Caco-2 (cell line): ENCODE measurements around the gene EPS8L2. TPM values are rescaled to one million over a fixed set of nuclear protein-coding genes. Genes with fewer than 3 reads are reported as not detected.

Source experiments
- BruUV-seq: library from RNA; stranded (reverse); fragments of 400-500 nt; replicated peaks from 2 replicates; lab custom pipeline; 2021; lab: Mats Ljungman, UMichigan
- CTCF ChIA-PET: fragments of 300-600 bp; sonication (Branson Sonifier 250); formaldehyde crosslinking; loops from one replicate; lab custom pipeline; 2022; ENCODE audit warnings: antibody characterized with exemption; lab: Charles Lee
- POLR2A ChIA-PET: fragments of 300-600 bp; sonication (Branson Sonifier 250); formaldehyde crosslinking; loops from one replicate; lab custom pipeline; 2022; ENCODE audit warnings: antibody characterized with exemption; lab: Charles Lee
- DNase-seq, 2 experiments: peaks; one replicate each; pipeline versions ENCODE4 v3.0.0 to v3.0.0-alpha.2; 2020 to 2022
- H3K27me3 ChIP-seq: replicated peaks from 2 replicates; pipeline ENCODE4 v1.6.0; 2011; ENCODE audit warnings: low read length; ENCODE audit not compliant: control insufficient read depth, insufficient read depth
- H3K36me3 ChIP-seq: 2 replicates; pipeline ENCODE4 v1.5.1; 2011; ENCODE audit warnings: low read length; ENCODE audit not compliant: control insufficient read depth, insufficient read depth
- H3K4me1 ChIP-seq: fragments of 250-450 bp; sonication (Bioruptor Pico); 2 replicates; pipeline ENCODE4 v1.5.1; 2020; ENCODE audit warnings: mild to moderate bottlenecking
- H3K4me3 ChIP-seq: 2 replicates; pipeline ENCODE4 v1.5.1; 2011; ENCODE audit warnings: low read depth, mild to moderate bottlenecking, control low read depth, low read length
- H3K9me3 ChIP-seq: fragments of 250-450 bp; sonication (Bioruptor Pico); 2 replicates; pipeline ENCODE4 v1.5.1; 2020; ENCODE audit warnings: mild to moderate bottlenecking, moderate library complexity
- H3K27ac Mint-ChIP-seq: one replicate; pipeline ENCODE4 v1.8.0; 2022; ENCODE audit warnings: mixed read lengths; ENCODE audit not compliant: unreplicated experiment
- H3K27me3 Mint-ChIP-seq: one replicate; pipeline ENCODE4 v1.8.0; 2022; ENCODE audit warnings: mixed read lengths; ENCODE audit not compliant: insufficient read depth, unreplicated experiment
- H3K36me3 Mint-ChIP-seq: one replicate; pipeline ENCODE4 v1.8.0; 2022; ENCODE audit warnings: mild to moderate bottlenecking, mixed read lengths; ENCODE audit not compliant: insufficient read depth, unreplicated experiment
- H3K4me1 Mint-ChIP-seq: one replicate; pipeline ENCODE4 v1.8.0; 2022; ENCODE audit warnings: low read depth, mixed read lengths; ENCODE audit not compliant: unreplicated experiment
- H3K4me3 Mint-ChIP-seq: one replicate; pipeline ENCODE4 v1.8.0; 2022; ENCODE audit warnings: mild to moderate bottlenecking, moderate library complexity, mixed read lengths; ENCODE audit not compliant: unreplicated experiment
- H3K9me3 Mint-ChIP-seq: one replicate; pipeline ENCODE4 v1.8.0; 2022; ENCODE audit warnings: mixed read lengths; ENCODE audit not compliant: unreplicated experiment
- intact Hi-C: fragments of 100-400 bp; cut with micrococcal nuclease; formaldehyde crosslinking; loops from one replicate; pipeline ENCODE4 v1.10.0; 2022; ENCODE audit not compliant: unreplicated experiment
- total RNA-seq: library from RNA; stranded (reverse); gene quantifications from 2 replicates; pipeline ENCODE4 v1.2.3, GENCODE V29; 2022
- TF ChIP-seq, protein P1 (sequence below), 2 experiments: fragments of 200-600 bp in 1 of 2; IDR thresholded peaks; 1 replicate in 1 of 2; 2 replicates in 1 of 2; pipeline versions ENCODE4 v1.5.1 to v1.8.0; 2011 to 2022; ENCODE audit warnings: antibody characterized with exemption in 1 of 2, control low read depth in 1 of 2, inconsistent platforms in 1 of 2, low read depth in 1 of 2, low read length in 1 of 2, mild to moderate bottlenecking in 1 of 2, moderate library complexity in 1 of 2; ENCODE audit not compliant: insufficient read depth in 1 of 2, severe bottlenecking in 1 of 2, unreplicated experiment in 1 of 2

The EPS8L2 gene
- total RNA-seq, 1 experiment from 2014 or later: 224 TPM

DNA sequence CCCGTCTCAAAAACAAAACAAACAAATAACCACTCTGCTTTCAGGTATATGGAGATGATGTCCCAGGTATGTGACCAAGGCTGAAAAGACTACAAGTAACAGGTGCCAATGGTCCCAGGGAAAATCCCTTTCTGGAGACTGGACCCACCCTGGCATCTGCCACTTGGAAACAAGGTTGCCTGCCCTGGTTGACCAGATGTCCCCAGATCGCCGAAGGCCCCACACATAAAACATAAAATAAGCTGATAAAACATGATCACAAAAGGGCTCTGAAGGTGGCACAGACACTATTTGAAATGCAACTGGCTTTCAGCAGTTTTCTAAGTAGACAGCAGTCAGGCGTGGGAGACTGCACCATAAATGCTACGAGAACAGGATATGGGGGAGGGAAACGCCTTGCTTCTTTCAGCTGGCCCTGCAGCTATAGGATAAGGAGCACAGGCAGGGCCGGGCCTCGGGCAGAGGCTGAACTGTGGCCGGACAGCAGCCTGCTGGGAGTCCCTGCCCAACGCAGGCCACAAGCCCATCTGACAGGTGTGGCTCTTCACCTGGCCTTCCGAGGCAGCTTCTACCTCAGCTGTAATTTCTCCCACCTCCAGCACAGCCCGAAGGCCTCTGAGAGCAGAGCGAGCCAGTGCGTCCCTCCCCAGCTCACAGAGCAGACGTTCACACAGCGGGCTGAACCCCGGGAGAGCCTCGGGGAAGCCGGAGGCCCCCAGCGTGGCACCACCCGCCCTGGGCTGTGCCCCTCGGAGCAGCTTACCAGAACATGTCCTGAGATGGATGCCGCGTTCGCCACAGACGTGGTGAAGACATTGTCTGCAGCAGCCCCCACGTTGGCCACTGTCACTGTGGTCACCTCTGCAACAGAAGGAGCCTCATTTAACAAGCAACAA, 15.0 kb upstream of the EPS8L2 start:
- H3K4me1 Mint-ChIP-seq: peaks cover 15% of the 10 kb centered on the region
- no peak overlapping the region for H3K27ac Mint-ChIP-seq
- H3K4me3 Mint-ChIP-seq: no peak overlapping the region

DNA sequence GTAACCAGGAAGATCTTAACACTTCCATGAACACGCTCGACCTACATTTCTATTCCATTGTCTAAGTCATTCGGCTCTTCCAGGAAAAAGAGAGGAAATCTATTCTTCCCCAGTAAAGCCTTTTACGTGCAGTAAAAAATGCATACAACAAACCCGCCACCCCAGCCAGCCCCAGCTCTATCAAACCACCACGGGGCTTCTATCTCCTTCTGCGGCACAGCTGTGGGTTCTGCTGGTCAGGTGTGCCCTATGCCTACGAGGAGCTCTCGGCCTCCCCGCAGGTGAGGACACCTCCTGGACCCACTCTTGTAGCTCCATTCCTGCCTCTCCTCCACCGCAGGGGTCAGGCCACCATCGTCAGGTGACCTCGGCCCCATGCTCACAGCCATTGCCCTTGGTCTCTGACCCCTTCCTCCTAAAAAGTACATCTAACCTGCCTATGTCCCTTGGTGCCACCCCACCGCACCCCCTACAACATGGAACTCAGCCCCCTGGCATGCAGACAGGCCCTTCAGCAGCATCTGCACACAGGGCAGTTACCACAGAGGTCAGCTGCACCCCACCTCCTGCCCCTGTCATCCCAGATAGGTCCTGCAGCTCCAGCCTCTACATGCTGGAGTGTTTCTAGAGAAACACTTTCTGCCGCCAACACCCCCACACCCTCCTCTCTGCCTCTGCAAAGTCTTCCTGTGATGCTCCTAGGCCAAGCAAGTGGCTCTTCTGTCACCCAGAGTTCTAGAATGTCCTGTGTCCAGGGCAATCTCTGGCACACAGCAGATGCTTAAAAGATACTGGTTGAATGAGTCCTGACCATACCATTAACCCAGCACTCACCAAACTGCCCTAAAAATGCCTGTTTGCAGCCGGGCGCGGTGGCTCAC, 14.1 kb upstream of the EPS8L2 start:
- TF ChIP-seq, protein P1, sequence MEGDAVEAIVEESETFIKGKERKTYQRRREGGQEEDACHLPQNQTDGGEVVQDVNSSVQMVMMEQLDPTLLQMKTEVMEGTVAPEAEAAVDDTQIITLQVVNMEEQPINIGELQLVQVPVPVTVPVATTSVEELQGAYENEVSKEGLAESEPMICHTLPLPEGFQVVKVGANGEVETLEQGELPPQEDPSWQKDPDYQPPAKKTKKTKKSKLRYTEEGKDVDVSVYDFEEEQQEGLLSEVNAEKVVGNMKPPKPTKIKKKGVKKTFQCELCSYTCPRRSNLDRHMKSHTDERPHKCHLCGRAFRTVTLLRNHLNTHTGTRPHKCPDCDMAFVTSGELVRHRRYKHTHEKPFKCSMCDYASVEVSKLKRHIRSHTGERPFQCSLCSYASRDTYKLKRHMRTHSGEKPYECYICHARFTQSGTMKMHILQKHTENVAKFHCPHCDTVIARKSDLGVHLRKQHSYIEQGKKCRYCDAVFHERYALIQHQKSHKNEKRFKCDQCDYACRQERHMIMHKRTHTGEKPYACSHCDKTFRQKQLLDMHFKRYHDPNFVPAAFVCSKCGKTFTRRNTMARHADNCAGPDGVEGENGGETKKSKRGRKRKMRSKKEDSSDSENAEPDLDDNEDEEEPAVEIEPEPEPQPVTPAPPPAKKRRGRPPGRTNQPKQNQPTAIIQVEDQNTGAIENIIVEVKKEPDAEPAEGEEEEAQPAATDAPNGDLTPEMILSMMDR (IDR thresholded peaks at IDR 0.05; ENCODE audit: insufficient read depth in 1 of 2, low read depth in 1 of 2, low read length in 1 of 2, severe bottlenecking in 1 of 2, unreplicated experiment in 1 of 2): no peak
- peaks cover 15% of the 10 kb centered on the region for H3K4me1 Mint-ChIP-seq
- BruUV-seq: no TSS peak
- Histone ChIP-seq H3K36me3 (peaks cover 4% of the 10 kb centered on the region; the same call in 1 of the 2 replicates), H3K4me3 (no peak overlapping the region), H3K9me3 (no peaks in the 10 kb centered on the region), H3K27me3 (no peaks in the 10 kb centered on the region), H3K4me1 (peaks cover 10% of the 10 kb centered on the region)
- intact Hi-C loops: loop anchor here (10.0 kb wide), 1 partner anchor 127 kb away; the partner anchor contains the start of genes LMNTD2 and RASSF7
- DNase-seq: no peak
- H3K4me3 Mint-ChIP-seq: no peak overlapping the region
- POLR2A ChIA-PET: interaction anchor here (0.5 kb wide), 2 partner anchors 116 to 124 kb away, joined by 3 read pairs; no protein-coding TSS in a partner anchor
- H3K27me3 Mint-ChIP-seq: no peaks in the 10 kb centered on the region
- CTCF ChIA-PET: no interaction called here
- peaks cover 61% of the 10 kb centered on the region for H3K36me3 Mint-ChIP-seq
- no peak overlapping the region for H3K27ac Mint-ChIP-seq
- no peaks in the 10 kb centered on the region for H3K9me3 Mint-ChIP-seq

More for the DNA sequence above, 15.0 kb upstream of the EPS8L2 start:
- ChIA-PET POLR2A (interaction anchor here (0.5 kb wide), 1 partner anchor 115 kb away, joined by 3 read pairs; no protein-coding TSS in a partner anchor), CTCF (interaction anchor here (0.7 to 1.0 kb wide), 2 partner anchors 8 to 35 kb away, joined by 3 to 4 read pairs; no protein-coding TSS in a partner anchor)
- Mint-ChIP-seq H3K27me3 (no peaks in the 10 kb centered on the region), H3K9me3 (no peaks in the 10 kb centered on the region), H3K36me3 (peaks cover 61% of the 10 kb centered on the region)
- BruUV-seq: no TSS peak
- no peak overlapping the region for H3K4me3 ChIP-seq
- no peaks in the 10 kb centered on the region for H3K27me3 ChIP-seq
- TF ChIP-seq, protein P1 (IDR thresholded peaks at IDR 0.05; ENCODE audit: insufficient read depth in 1 of 2, low read depth in 1 of 2, low read length in 1 of 2, severe bottlenecking in 1 of 2, unreplicated experiment in 1 of 2): no peak
- peaks cover 4% of the 10 kb centered on the region; the same call in 1 of the 2 replicates for H3K36me3 ChIP-seq
- peaks cover 10% of the 10 kb centered on the region for H3K4me1 ChIP-seq
- intact Hi-C loops: loop anchor here (10.0 kb wide), 1 partner anchor 126 kb away; the partner anchor contains the start of genes LMNTD2 and RASSF7
- H3K9me3 ChIP-seq: no peaks in the 10 kb centered on the region
- no peak for DNase-seq
